Suppressor macrophage treated with lipopolysaccharide for 1 hour (primary cell): ENCODE data around the gene ABI3BP.
"Not testable (repeated sequence)": the region's sequence is repeated elsewhere in the genome, so short reads cannot be mapped to it uniquely, and the experiment has no call there.

ENCODE experiments used
- DNase-seq, 3 donors: peaks; one replicate each; pipeline ENCODE4 v3.0.0-alpha.2; 2020 to 2022

Gene ABI3BP, protein sequence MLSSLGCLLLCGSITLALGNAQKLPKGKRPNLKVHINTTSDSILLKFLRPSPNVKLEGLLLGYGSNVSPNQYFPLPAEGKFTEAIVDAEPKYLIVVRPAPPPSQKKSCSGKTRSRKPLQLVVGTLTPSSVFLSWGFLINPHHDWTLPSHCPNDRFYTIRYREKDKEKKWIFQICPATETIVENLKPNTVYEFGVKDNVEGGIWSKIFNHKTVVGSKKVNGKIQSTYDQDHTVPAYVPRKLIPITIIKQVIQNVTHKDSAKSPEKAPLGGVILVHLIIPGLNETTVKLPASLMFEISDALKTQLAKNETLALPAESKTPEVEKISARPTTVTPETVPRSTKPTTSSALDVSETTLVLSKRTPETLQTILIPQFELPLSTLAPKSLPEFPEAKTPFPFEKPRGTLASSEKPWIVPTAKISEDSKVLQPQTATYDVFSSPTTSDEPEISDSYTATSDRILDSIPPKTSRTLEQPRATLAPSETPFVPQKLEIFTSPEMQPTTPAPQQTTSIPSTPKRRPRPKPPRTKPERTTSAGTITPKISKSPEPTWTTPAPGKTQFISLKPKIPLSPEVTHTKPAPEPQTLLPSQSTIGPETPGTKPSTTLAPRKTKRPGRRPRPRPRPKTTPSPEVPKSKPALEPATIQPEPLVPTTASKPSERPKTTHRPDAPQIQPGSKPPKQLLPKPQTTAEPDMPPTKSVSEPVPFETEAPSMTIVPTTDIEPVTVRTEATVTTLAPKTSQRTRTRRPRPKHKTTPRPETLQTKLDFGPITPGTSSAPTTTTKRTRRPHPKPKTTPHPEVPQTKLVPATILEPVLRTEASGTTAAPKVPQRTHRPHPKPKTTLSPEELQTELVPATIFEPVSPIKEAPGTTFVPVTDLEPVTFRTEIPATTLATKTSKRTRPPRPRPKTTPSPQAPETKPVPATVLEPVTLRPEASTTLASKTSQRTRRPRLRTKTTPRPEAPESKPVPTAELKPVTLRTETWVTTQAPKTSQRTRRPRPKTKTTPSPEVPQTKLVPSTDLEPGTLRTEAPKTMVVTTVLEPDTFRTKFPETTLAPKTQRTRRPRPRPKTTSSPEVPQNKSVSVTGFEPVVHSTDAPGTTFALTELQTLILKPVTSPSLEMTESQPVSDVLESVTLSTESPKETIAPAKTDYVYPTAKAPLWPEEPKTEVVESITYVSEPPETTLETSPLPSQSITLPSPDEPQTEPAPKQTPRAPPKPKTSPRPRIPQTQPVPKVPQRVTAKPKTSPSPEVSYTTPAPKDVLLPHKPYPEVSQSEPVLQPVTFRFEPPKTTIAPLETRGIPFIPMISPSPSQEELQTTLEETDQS (N-terminal part only)

DNA sequence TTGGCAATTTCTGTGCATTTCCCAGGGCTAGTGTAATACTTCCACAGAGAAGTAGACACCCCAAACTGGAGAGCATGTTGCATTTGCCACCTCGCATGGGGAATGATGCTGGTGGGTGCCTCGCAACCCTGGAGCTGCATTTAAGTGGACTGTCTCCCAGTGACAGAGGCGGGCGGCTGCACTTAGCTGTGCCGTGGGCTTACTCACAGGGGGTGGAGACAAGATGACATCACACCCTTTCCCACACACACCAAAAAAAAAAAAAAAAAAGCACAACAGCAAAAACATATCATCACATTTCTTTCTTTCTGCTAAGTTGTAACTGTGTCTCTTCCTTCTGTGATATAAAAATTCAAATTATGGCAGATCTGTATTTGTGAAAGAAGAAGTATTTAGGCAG, at the start of gene ABI3BP:
Gene ABI3BP (minus strand): TSS at position 113 of the 400 bp plus-strand sequence. CDS start 37 bp downstream, at position 76.
- DNase-seq, result peak; percentile 54 to 64 (median 63)

DNA sequence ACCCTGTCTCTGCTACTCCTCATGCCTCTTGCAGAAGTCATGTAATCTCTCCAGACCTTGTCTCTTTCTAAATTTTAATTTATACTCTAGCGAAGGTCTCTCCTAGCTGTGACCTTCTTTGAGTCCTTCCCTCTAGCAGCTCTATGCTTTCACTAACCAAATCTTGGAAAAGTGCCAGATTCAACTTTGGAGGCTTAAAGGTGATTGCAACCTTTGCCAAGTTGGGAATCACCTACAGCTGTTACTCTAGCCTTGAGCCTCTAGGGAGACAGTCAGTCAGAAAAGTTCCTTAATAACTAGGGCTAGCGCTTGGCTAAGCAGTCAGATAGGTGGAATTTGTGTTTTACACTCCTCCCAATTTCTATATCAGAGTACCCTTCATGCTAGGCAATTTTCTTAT, 46.1 kb upstream of the ABI3BP start:
- DNase-seq, result no peak

DNA sequence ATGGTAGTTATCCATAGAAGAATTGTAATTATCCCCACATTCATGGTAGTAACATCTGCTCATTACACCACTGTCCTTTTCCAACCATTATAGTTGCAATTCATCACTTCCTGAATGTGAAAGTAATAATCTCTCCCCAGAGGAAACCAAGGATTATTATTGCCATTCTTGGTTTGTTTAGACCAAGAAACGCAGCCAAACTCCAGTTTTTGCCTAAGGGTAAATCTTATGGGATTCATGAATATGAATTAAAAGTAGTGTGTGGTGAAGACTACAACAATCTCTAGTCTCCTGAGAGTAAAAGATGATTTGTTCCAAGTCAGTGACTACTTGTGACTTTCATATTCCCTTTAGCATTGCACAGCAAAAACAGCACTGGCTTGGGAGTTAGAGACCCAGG, 45.7 kb upstream of the ABI3BP start:
- no peak for DNase-seq

DNA sequence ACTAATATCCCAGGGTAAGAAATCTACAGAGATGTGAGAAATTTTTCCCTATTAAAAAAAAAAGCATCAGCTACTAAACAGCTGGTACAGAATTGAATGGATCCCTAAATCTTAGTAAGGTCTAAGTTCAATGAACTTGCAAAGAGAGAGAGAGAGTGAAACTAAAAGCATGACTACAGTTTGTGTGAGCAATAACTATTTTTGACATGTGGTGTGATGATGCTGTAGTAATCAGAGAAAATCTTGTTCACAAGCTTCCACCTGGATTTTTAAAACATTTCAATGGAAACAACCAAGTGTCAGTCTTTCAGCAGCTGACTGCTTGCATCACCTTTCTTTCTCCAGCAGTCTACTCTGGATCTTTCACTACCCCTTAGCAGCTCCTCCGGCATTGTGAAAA, 45.2 kb upstream of the ABI3BP start:
- no peak for DNase-seq

DNA sequence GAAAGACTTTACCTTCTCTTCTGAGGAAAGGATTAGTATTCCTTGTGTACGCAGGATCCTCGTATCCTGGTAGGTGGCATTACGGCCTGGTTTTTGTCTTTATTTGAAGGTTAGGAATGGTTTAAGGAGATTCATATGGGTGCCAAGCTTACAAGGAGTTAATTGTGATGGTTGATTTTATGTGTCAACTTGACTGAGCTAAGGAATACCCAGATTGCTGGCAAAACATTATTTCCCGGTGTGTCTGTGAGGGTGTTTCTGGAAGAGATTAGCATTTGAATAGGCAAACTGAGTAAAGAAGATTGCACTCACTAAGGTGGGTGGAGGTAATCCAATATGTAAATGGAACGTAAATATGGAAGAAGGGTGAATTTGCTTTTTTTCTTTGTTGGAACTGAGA, 44.4 kb upstream of the ABI3BP start:
- DNase-seq, result no peak

DNA sequence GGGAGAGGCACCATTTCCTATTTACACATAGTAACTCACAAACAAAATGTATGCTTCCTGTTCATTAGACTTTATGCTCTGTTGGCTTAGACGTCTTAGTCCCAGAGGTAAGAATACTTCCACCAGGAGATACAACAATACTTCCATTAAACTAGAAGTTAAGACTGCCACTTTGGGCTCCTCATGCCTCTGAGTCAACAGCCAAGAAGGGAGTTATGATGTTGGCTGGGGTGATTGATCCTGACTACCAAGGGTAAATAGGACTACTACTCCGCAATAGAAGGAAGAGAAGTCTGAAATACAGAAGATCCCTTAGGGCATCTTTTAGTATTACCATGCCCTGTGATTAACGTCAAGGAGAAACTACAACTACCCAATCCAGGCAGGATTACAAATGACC, 43.5 kb upstream of the ABI3BP start:
- no peak for DNase-seq

DNA sequence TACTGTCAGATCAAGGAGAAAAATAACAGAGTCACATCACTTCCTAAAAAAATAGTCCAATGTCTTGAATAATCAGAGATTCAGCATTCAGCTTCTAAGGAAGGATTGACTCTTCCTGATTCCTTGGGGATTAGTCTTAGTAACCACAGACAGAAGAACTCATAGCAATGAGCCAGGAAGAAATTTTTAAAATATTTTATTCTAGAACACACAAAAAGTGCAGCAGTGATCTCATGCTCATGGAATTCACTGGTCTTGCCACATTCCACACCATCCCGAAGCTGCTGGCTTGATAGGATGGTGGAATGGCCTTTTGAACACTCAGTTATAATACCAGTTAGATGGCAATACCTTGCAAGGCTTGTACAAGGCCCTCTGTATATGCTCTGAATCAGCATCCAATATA, 43.0 kb upstream of the ABI3BP start:
- no peak for DNase-seq

DNA sequence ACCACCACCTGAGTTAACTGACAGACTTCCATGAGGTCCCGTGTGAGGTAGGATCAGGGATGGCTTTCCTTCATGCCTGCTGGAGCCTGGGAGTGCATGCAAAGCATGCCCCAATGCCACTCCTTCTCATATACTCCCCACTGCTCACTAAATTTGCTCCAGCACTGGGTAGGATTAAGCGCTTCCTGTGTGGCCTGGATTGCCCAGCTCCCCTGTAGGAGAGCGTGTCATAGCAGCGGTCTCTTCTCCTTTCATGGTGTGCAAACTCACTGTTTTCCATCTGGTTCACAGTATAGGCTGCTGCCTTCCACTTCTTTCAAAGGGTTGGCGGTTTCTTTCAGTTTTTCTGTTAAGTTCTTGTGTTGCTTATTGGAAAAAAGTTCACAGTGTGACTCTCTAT, 34.1 kb upstream of the ABI3BP start:
- DNase-seq, result no peak

DNA sequence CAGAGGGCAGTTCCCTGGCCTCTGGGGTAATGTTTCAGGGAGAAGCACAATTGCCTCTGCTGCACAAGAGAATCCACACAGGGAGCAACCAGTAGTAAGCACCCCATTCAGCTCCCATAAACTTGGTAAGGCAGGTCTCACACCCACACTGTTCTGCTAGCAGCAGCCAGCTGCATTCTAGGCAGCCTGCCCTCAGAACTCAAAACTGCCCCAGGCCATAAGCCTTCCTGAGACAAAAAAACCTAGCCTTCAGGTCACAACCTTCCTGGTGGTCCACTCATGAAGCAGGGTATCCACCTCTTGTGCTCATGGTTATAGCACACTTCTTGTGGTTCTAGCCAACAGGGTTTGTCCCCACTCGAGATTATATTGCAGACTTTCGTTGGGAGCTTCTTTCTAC, 33.7 kb upstream of the ABI3BP start:
- DNase-seq, result no peak

DNA sequence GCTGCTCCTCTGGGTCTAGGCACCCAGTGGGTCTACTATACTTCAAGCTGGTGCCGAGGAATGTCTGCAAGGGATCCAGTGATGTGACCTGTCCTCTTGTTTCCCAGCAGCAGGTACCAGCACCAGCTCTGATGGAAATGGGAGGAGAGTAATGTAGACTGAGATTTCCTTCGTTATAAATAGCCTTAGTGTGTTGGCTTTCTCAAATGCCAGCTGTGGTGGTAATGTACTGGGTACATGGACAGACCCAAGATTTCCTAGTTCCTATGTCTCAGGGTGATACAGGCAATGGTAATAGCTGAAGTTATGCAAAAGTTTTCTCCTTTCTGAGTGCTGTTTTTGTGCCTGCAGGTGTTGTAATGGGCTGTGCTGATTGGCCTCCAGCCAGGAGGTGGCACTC, 33.0 kb upstream of the ABI3BP start:
- no peak for DNase-seq

DNA sequence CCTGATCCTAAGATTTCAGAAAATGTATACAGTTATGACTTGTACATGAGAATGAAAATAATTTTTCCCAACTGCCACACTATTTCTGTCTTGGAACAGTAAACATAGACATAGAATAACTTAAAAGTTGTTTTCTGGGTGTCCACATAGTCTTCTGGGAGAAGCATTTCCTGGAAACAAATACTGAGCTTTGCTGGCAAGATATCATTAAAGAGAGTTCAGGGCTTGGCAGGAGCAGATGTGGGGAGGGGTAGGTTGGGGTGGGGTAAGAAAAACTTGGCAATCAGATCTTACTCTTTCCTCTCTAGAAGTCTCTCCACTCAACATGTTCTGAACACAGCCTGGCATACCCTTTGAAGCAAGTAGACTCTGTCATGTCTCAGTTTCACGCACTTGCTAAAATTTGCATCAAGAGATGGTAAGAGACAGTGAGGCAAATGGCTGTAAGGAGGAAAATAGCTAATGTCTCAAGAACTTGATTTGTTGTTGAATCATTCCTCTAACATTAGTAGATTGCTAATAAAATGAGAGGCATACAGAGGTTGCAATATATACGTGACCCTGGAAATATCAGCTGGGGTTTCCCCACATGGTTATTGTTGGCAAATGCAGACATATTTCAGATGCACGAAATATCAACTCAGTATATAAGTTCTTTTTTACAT, 27.3 kb upstream of the ABI3BP start:
- no peak for DNase-seq

DNA sequence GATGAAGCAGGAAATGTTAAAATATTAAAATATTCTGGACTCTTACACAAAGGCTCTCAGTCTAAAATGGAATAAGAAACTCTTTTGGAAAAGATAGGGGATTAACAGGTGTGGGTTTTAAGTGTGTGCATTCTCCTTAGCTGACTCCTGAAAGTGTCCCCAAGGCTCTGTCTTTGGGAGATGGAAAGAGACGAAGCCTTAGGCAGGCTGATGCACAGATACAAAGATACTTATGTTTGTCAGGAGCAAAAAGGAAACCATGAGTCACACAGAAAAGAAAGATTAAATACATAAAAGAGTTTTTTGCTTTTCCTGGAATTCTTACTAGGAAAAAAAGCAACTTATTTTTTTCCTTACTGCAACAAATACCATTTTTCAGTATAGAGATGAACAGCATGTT, 23.8 kb upstream of the ABI3BP start:
- DNase-seq, result no peak

DNA sequence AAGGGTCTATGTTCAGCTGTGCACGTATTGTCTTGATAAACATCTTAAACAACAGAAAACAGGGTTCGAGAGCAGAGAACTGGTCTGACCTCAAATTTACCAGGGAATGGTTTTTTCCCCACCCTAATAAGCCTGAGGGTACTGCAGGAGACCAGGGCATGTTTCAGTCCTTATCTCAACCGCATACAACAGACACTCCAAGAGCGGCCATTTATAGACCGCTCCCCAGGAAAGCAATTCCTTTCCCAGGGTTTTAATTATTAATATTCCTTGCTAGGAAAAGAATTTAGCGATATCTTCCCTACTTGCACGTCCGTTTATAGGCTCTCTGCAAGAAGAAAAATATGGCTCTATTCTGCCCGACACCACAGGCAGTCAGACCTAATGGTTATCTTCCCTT, 19.1 kb upstream of the ABI3BP start:
- DNase-seq, result not testable (repeated sequence)

DNA sequence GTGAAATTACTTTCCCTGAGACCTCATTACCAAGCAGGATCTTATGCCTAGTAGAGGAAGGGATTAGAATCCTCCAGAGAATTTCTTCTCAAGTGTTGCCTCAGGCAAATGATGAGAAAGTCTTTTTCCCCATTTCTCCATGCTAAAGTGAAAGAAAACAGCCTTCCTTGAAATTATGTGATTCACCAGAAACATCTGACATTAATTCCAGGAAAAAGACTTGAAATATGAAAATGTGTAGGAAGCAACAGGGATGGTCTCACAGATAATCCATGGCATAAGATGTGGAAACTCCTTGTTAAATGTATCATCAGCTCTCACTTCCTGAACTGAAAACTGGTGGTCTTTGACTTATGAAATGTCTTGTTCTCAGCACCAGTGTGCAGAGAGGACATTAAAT, 17.9 kb upstream of the ABI3BP start:
- DNase-seq, result no peak

DNA sequence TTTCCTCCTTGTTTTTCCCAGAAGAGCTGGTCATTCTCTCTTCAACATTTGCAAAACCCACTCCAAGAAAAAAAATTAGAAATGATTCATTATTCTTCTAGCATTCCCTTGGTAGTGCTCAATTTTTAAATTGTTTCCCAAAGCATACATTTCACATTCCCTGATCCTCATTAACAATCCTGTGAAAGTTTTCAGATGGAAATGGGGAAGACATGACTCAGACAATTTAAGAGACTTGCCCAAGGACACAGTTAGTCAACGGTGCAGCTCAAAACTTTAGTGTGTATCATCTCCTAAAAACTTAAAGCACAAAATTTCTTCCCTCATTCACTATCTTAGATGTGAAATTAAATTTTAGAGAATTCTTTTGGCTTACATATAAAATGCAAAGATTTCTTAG, 17.1 kb upstream of the ABI3BP start:
- DNase-seq, result no peak

DNA sequence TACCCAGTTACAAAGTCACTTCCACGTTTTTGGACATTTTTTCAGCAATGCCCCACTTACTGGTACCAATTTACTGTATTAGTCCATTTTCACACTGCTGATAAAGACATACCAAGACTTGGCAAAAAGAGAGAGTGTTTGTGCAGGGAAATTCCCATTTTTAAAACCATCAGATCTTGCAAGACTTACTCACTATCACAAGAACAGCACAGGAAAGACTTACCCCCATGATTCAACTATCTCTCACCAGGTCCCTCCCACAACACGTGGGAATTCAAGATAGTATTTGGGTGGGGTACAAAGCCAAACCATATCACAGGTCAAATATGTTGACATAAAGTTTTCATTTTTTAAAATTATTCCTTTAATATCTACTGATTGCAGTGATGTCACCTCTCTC, 16.2 kb upstream of the ABI3BP start:
- peak in 1 of 3 donors; percentile 2 for DNase-seq

DNA sequence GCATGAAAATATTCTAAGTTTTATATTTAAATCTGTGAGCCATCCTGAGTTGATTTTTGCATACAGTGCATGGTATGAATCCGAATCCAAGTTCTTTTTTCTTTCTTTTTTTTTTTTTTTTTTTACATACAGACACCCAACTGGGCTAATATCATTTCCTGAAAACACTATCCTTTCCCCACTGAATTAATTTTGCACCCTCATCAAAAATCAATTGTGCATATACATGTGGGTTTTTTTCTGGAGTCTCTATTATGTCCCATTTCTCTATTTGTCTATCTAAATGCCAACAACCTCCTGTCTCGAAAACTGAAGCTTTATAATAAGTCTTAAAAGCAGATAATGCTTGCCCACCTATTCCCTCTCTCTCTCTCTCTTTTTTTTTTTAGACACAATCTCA, 5.9 kb upstream of the ABI3BP start:
- DNase-seq, result no peak

DNA sequence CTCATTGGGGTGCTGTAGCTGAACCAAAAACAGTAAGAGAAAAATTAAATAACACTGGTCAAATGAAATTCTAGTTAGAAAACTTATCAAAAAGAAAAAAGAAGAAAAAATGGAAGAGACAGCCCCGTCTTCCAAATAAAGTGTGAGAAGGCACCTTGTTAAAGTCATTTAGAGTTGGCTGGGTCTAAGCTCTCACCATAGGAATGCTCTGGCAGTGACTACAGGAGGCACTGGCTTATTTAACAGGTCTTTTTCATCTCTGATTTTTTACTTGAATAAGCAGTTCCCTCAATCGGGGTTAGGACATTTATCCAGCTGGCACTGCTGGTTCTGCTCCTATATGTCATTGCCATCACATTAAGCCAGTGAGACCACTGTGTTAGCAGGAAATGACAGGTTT, 1.6 kb upstream of the ABI3BP start:
- no peak for DNase-seq

DNA sequence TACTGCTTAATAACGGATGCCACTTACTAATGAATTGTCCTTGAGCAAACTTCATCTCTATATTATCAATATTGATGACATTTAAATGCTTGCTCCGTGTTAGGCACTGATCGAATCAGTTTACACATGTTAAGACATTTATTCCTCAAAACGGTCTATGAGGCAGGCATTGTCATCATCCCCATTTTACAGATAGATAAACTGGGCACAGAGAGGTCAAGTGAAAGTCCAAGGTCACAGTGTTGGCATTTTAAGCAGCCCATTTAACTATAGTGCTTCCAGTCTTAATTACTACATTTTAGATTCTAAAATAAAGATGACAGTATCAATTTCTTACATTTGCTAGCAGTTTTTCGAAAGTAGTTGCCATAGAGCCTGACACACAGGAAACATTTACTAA, 966 bp upstream of the ABI3BP start:
- DNase-seq, result no peak

DNA sequence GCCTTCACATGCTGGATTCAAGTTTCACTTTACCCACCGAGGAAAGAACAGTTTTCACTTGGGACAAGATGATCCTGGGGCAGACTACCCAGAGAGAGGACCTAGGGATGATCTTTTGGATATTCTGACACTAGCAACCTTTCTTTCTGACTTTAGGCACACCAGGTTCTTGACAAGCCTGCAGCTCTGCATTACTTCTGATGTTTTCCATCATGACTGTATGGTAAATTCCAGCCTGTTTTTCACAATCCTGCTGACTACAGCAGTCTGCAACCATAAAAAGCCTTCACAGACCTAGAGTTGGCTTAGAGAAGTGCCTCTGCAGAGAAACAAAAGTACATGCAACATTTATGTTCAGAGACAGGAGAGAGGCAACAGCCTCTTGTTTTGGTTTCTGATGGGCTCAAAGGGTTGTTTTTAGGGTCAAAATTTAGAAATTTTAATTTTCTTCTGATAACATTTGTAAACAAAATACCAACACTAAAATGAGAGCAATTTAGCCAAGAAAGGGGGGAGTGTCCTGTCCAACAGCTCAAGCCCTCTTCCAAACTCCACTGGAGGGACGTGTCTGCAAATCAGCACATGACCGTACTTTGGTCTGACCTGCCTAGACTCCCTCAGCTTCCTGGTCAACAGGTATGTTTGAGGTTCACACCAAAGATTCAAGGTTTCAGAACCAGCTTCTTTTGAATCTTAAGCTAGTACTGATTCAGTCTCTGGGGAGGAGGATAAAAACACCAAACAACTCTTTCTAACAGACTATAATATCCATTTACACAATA, 799 bp downstream of the ABI3BP start:
- DNase-seq, result peak in 1 of 3 donors; percentile 10

DNA sequence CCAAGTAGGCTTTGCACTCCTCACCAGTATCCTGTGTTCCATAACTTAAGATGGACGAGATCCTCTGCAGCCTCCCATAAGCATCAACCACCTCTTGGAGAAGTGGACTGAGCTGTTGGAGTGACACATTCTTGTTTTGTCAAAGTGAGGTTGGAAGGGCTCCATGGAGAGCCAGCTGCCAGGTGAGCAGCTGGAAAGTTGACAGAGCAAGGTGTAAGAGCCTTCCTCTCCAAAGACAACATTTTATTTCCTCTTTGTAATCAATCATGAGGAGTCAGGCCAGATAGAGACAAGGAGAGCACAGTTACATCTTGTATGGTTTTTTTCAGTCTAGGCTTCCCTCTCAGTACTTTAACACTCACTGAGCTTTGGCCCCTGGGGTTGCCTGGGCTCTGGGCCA, 5.1 kb downstream of the ABI3BP start:
- DNase-seq, result no peak

DNA sequence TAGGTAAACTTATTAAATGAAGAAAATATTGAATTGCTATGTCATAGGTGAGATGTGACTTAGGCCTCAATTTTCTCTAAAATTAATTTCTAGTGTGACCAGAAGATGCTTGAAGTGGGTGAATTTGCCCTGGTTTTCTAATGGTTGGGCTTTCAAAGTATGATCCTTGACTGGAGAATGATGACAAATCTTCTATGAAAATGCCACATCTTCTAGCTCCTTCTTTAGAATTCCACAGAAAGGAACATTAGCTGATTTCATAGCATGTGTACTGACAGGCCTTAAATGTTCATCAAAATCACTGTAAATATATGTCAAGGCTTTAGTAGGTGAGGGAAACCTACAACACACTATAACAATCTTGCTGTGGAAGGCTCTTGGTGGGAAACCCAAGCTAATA, 8.9 kb downstream of the ABI3BP start:
- DNase-seq, result no peak
